HG02938 (cell line): ENCODE results near the gene TGFBR3.

Experiments
- ATAC-seq: cut with Tn5 transposase; IDR thresholded peaks from one replicate; pipeline ENCODE4 v1.9.1; 2021; ENCODE audit warnings: mild to moderate bottlenecking, moderate library complexity; ENCODE audit not compliant: unreplicated experiment

Gene TGFBR3

DNA sequence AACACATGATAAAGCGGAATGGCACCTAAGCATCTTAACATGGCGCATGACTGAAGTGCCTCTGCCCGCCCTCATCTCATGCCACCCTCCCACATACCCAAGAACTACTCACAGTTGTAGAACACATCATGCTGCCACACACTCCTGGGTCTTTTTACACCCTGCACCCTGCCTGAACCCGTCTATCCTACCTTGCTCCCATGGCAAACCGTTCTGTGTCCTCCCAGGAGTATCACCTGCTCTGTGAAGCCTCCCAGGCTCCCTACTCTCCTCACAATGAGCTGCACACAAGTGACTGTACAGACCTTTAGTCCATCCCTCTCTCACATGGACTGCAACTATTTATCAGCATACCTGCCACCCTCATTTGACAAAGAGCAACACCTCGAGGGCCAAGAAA lies 144.0 kb downstream of the TGFBR3 start:
- ATAC-seq = no peak

GRCh38 chr1:91741301-91741700 lies 144.7 kb downstream of the TGFBR3 start:
- ATAC-seq = no peak

GRCh38 chr1:91737650-91738049 lies 148.3 kb downstream of the TGFBR3 start:
- ATAC-seq = no peak

GRCh38 chr1:91736715-91737615 lies 149.0 kb downstream of the TGFBR3 start:
- no peak for ATAC-seq

- no peak for ATAC-seq
These were observed 149.7 kb downstream of the TGFBR3 start for GRCh38 chr1:91736146-91736714.

DNA sequence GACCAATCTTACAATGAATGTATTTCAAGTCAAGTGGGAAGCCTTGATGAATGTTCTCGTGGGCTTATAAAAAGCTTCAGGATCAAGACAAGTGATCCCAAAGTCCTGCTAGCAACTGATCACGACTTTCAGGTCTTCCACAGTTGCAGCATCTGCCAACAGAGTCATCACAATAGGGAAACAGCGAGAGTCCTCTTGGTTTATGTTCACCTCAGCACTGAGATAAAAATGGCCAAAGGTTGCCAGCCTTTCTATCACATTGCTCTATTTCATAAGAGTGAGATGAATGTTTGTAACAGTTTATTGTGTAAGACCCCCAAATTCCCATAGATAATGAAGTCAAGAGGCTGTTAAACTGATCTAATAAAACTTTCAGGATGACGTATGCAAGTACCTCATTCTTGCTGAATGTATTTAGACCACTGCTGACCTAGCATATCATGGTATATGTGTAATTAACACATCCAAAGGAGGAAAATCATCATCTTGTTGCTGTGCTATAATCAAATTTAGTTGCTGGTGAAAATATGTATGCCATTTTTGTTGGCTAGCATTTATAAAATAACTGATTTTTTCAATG lies 150.6 kb downstream of the TGFBR3 start:
- no peak for ATAC-seq

DNA sequence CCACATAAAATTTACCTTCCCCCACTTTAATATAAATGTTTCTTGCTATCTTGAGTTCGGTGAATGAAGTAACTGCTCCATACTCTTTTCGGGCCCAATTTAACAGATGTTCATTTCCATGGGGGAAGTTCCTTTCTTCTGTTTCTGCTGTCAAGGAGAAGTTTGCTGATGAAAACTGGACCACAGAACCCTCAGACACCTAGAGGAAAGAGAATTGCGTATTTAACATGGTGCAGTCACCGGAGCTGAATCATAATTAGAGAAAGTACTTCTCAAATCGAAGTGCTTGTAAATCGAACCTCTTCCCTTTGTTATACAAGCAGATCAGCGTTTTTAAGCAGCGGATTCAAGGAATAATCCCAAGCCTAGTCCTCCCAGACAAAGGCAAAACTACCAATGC lies 151.2 kb downstream of the TGFBR3 start:
- ATAC-seq = no peak

- ATAC-seq = no peak
These were observed 152.7 kb downstream of the TGFBR3 start for GRCh38 chr1:91733108-91733710.

DNA sequence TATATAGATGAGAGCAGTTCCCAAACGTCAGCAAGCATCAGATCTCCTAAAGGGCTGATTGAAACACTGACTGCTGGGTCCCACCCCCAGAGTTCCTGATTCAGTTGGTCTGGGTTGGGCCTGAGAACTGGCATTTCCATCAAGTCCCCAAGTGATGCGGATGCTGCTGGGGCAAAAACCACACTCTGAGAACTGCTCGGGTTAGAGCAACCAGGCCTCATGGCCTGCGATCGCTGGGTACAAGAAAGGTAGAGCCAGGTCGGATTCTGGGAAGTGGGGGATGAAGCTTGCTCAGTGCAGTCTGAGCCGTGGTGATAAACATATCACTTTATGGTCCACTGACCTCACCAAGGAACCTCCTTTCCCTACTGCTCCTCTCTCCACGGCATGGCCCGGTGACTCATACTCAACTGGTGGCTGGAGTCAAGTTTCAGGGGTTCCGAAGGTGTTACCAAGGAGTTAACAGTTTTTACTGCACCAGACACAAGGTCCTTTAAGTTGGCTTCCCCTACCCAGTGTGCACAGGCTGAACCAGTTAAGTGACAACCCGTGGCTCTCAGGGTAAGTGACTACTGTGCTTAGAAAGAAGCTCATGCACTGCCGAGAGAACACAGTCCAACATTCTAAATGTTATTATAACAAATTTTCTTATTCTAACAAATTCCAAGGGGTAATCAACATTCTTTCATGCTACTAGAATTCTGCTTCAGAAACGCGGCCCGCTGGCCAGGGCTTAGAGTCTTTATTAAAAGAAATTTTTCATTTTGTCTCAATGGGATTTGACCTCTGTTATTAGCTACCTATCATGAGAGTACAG lies 153.5 kb downstream of the TGFBR3 start:
- ATAC-seq = no peak

DNA sequence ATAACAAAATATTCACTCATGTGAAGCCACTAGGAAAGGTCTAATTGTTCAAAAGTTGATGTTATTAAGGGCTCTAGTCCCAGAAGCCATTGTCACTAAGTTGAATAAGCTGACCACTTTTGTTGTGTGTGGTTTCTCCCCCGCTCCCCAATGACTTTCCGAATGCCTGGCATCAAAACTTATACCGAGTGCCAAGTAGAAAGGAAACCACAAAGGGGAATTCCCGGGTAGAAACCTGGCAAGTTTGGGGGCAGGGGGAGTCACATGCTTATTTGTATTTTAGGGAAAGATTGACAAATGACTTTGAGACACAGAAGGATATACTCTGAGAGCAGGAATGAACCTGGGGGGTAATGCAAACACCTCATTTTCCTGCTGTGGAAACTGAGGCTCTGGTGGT lies 154.1 kb downstream of the TGFBR3 start:
- ATAC-seq = no peak

DNA sequence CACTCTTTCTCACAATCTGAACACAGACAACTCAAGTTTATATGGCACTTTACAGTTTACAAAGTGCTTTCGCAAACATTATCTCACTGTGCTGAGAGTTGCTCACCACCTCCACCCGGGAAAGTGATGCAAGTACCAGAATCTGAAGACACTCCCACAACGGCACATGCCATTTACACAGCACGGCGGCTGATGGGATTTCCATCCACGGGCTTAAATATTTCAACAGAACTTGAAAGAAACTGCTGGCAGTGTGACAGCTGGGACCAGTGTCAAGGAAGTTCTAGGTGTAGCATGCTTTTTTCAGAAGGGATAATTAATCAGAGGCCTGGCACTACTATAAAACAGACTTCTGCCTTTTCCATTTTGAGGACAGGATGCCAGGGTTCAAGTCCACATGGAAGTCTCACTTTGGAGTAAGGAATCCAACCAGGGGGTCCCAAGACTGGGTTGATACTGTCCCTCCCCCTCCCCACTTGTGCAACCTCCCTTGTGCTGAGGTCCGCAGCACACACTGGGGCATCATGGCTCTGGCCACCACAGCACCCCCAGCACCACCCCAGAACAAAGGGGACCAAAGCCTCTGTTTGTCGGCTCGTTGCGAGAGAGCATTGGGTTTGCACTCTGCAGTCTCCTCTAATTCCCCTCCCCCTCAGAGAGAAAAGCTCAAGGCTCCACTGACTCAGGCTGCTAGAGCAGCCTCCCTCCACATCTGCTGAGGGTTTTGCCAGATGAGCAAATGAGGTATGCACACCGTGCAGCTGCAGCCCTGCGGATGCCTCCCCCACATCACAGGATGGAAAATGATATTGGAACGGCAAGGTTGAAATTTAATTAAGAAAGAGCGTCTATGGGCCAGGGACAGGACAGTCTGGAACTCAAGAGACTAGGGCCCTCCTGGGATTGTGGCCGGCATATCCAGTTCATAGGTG lies 154.9 kb downstream of the TGFBR3 start:
- peak; percentile 41 for ATAC-seq

GRCh38 chr1:91729621-91730358 lies 156.2 kb downstream of the TGFBR3 start:
- ATAC-seq = peak; percentile 42

DNA sequence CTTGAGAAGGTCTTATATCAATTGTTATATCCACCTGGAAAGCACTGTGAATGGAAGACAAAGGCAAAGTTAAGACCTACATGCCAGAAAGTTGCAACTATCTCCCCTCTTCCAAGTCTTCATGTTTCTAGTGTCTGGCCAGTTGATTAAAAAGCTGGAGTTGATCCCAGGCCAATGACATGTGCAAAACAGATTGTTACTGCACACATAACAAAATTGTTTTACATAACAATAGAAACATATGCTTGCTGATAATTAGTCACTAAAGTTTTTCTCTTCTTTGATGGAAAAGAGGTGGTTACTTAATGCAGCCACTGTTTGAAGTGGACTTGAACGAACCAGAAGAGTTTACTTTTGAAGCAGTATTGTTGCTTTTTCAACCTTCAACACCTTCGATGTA lies 158.2 kb downstream of the TGFBR3 start:
- ATAC-seq = no peak

GRCh38 chr1:91725989-91726721 lies 159.8 kb downstream of the TGFBR3 start:
- ATAC-seq = no peak

DNA sequence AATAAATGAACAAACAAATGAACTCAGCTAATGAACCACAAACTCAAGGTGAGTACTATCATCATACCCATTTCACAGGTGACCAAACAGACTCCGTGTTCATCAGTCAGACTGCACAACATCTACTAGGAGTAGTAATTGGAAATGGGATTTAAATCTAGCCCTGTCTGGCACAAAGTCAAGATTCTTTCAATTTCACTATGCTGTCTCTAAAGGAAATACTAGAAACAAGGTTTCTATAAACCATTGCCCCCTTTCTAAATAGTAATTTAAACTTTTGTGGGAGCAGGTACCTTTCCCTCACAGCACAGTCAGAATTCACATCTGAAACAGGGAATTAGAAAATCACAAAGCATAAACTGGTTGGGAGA lies 160.3 kb downstream of the TGFBR3 start:
- no peak for ATAC-seq

- no peak for ATAC-seq
These were observed 161.3 kb downstream of the TGFBR3 start for GRCh38 chr1:91724644-91725043.

- no peak for ATAC-seq
These were observed 161.7 kb downstream of the TGFBR3 start for GRCh38 chr1:91724231-91724630.

GRCh38 chr1:91720044-91720443 lies 165.9 kb downstream of the TGFBR3 start:
- no peak for ATAC-seq
